Endothelial cell of umbilical vein (primary cell): ENCODE results near the gene MAPK8IP3. TPM values are rescaled to one million over a fixed set of nuclear protein-coding genes. Genes with fewer than 3 reads are reported as not detected.

Experiments
- BruUV-seq: library from RNA; stranded (reverse); fragments of 400-500 nt; replicated peaks from 2 replicates; lab custom pipeline; 2021; lab: Mats Ljungman, UMichigan
- CTCF ChIA-PET: fragments of 300-600, 350-600 bp; sonication (Branson Sonifier 250); formaldehyde crosslinking; loops from one replicate; lab custom pipeline; 2021; ENCODE audit warnings: antibody characterized with exemption, inconsistent platforms; lab: Charles Lee
- POLR2A ChIA-PET: fragments of 300-600, 350-600 bp; sonication (Branson Sonifier 250); formaldehyde crosslinking; loops from one replicate; lab custom pipeline; 2021; ENCODE audit warnings: antibody characterized with exemption, inconsistent platforms; lab: Charles Lee
- DNase-seq: peaks from one replicate; pipeline ENCODE4 v3.0.0-alpha.2; 2011; ENCODE audit warnings: low read depth, low spot score
- FAIRE-seq: peaks from 2 replicates; lab custom pipeline; 2011; peaks lifted over from hg19 to GRCh38; lab: Jason Lieb, UNC
- H2AFZ ChIP-seq: 2 replicates; pipeline ENCODE4 v1.6.0; 2012; ENCODE audit warnings: low read depth, low read length, control low read depth, inconsistent platforms
- H3K27ac ChIP-seq: 2 replicates; pipeline ENCODE4 v1.5.1; 2011; ENCODE audit warnings: low read depth, mild to moderate bottlenecking, control low read depth, low read length, moderate library complexity; ENCODE audit not compliant: insufficient read depth
- H3K27me3 ChIP-seq, 2 experiments: 2 replicates each; pipeline versions ENCODE4 v1.6.0 to v1.6.1; 2011; ENCODE audit warnings: low read length in 2 of 2, mixed read lengths in 1 of 2; ENCODE audit not compliant: control insufficient read depth in 2 of 2, insufficient read depth in 2 of 2
- H3K36me3 ChIP-seq, 2 experiments: 2 replicates in 1 of 2; 3 replicates in 1 of 2; pipeline ENCODE4 v1.5.1; 2011; ENCODE audit warnings: low read length in 2 of 2, mild to moderate bottlenecking in 1 of 2, moderate library complexity in 1 of 2; ENCODE audit not compliant: control insufficient read depth in 2 of 2, insufficient read depth in 2 of 2; ENCODE audit errors: extremely low read depth in 1 of 2
- H3K4me1 ChIP-seq: 3 replicates; pipeline ENCODE4 v1.5.1; 2011; ENCODE audit warnings: mild to moderate bottlenecking, low read length; ENCODE audit not compliant: control insufficient read depth, insufficient read depth; ENCODE audit errors: extremely low read depth
- H3K4me2 ChIP-seq: 2 replicates; pipeline ENCODE4 v1.6.1; 2011; ENCODE audit warnings: low read length, control low read depth, mixed read lengths; ENCODE audit not compliant: insufficient read depth
- H3K4me3 ChIP-seq, 3 experiments: fragments of 200-600 bp in 1 of 3; sonication (generic), shearing (Covaris generic) in 1 of 3; replicated peaks in 1 of 3; 2 replicates each; pipeline ENCODE4 v1.5.1; 2011 to 2016; ENCODE audit warnings: control low read depth in 3 of 3, low read length in 3 of 3, mild to moderate bottlenecking in 2 of 3, inconsistent platforms in 1 of 3, low read depth in 1 of 3, moderate library complexity in 1 of 3; ENCODE audit not compliant: insufficient read depth in 1 of 3
- H3K79me2 ChIP-seq: 2 replicates; pipeline ENCODE4 v1.6.0; 2012; ENCODE audit warnings: low read length, inconsistent platforms; ENCODE audit not compliant: control insufficient read depth, insufficient read depth
- H3K9ac ChIP-seq: replicated peaks from 2 replicates; pipeline ENCODE3; 2011; ENCODE audit warnings: low read length, control low read depth; ENCODE audit not compliant: insufficient read depth; ENCODE audit errors: extremely low read depth
- H3K9me1 ChIP-seq: replicated peaks from 3 replicates; pipeline ENCODE4 v1.6.0; 2011; ENCODE audit warnings: mild to moderate bottlenecking, low read length; ENCODE audit not compliant: control insufficient read depth, insufficient read depth; ENCODE audit errors: extremely low read depth
- H3K9me3 ChIP-seq: replicated peaks from 2 replicates; pipeline ENCODE4 v1.5.1; 2012; ENCODE audit warnings: low read length, inconsistent platforms; ENCODE audit not compliant: control insufficient read depth, insufficient read depth
- H4K20me1 ChIP-seq: replicated peaks from 2 replicates; pipeline ENCODE3; 2011; ENCODE audit warnings: mild to moderate bottlenecking, low read length; ENCODE audit not compliant: control insufficient read depth, insufficient read depth; ENCODE audit errors: extremely low read depth
- EZH2 ChIP-seq: IDR thresholded peaks from 2 replicates; pipeline ENCODE4 v1.6.1; 2012; ENCODE audit warnings: borderline replicate concordance, low read depth, mild to moderate bottlenecking, moderate library complexity, low read length, inconsistent platforms; ENCODE audit not compliant: severe bottlenecking
- FOS ChIP-seq: IDR thresholded peaks from 2 replicates; pipeline ENCODE4 v1.6.1; 2011; ENCODE audit warnings: mild to moderate bottlenecking, low read length, moderate library complexity, borderline replicate concordance; ENCODE audit not compliant: insufficient read depth
- GATA2 ChIP-seq: IDR thresholded peaks from 2 replicates; pipeline ENCODE4 v1.7.0; 2011; ENCODE audit warnings: low read depth, mild to moderate bottlenecking, moderate library complexity, mixed read lengths, low read length; ENCODE audit not compliant: insufficient read length, insufficient read depth
- JUN ChIP-seq: IDR thresholded peaks from 2 replicates; pipeline ENCODE4 v1.6.1; 2011; ENCODE audit warnings: borderline replicate concordance, low read depth; ENCODE audit not compliant: insufficient read length, insufficient read depth
- MYC ChIP-seq: IDR thresholded peaks from one replicate; pipeline ENCODE4 v1.6.1; 2011; ENCODE audit warnings: mild to moderate bottlenecking, low read depth, low read length
- POLR2A ChIP-seq: IDR thresholded peaks from 2 replicates; pipeline ENCODE4 v1.6.1; 2012; ENCODE audit warnings: low read depth, mild to moderate bottlenecking, control low read depth, low read length
- POLR2AphosphoS5 ChIP-seq: IDR thresholded peaks from 2 replicates; pipeline ENCODE4 v1.6.1; 2012; ENCODE audit warnings: low read depth, mild to moderate bottlenecking, control low read depth, low read length, moderate library complexity; ENCODE audit not compliant: insufficient read depth
- dilution Hi-C: fragments of 300-500 bp; cut with MboI; formaldehyde crosslinking; loops from one replicate; pipeline ENCODE4 v1.15.0; 2019; ENCODE audit warnings: low sequenced_read_pairs; ENCODE audit not compliant: extremely low pct_ligation_motif_present
- intact Hi-C: fragments of 100-400 bp; cut with micrococcal nuclease; formaldehyde crosslinking; loops from one replicate; pipeline ENCODE4 v1.10.0; 2022
- polyA plus RNA-seq, 4 experiments: library from polyadenylated mRNA; depleted of rRNA in 3 of 4; stranded (reverse) in 3 of 4; unstranded in 1 of 4; fragments of >200 nt; gene quantifications; 2 replicates each; pipeline versions ENCODE4 v1.2.1 to v1.2.3, GENCODE V29; 2011 to 2012; ENCODE audit warnings: missing spikeins in 1 of 4
- total RNA-seq: library from RNA; stranded (reverse); gene quantifications from 2 replicates; pipeline ENCODE4 v1.2.3, GENCODE V29; 2021
- TF ChIP-seq, protein P1 (sequence below): IDR thresholded peaks from 2 replicates; pipeline ENCODE4 v1.6.1; 2011; ENCODE audit not compliant: insufficient read depth, insufficient read length
- TF ChIP-seq, protein P2 (sequence below), 2 donors: IDR thresholded peaks; 1 replicate in 1 of 2; 2 replicates in 1 of 2; pipeline ENCODE4 v1.5.1; 2011; ENCODE audit warnings: low read length in 2 of 2, mild to moderate bottlenecking in 2 of 2, moderate library complexity in 2 of 2, control low read depth in 1 of 2, inconsistent platforms in 1 of 2, low read depth in 1 of 2; ENCODE audit not compliant: insufficient read depth in 1 of 2; ENCODE audit errors: extremely low read depth in 1 of 2

MAPK8IP3 gene
- total and polyA plus RNA-seq, 2 donors (not counting 3 experiments of a cell fraction or from before 2014, with no cell fraction given), result 40.7 to 92.2 TPM

DNA sequence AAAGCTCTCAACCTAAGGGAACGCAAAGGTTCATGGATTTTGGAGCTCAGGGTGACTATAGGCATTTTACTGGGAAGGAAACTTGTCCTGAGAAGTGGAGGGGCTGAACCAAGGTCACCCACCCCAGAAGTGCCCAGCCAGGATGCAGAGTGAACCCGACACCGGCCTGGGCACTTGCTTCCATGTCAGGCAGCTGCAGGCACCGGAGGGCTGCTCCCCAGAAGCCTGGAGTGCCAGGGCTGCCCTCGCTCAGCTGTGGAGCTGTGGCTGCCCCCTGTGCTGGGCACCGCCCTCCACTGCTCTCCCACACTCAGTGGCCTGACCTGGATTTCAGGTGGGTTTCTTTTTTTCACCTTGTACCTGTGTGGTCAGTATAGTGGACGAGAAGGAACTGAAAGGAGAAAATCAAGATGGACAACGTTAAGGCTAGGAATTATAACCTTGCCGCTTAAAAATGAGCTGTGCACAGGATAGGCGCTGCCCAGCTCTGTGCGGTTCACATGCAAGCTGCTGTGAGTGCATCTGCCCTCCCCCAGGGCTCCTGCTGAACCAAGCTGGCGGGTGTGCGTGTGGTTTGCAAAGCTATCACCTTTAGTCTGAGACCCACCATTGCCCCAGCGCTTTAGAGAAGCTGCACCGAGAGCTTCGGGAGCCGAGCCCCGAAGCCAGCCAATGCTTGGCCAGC lies 2.2 kb downstream of the MAPK8IP3 start:
- no TSS peak for BruUV-seq
- TF ChIP-seq GATA2, result no peak
- no peak for TF ChIP-seq POLR2AphosphoS5
- TF ChIP-seq, protein P1, sequence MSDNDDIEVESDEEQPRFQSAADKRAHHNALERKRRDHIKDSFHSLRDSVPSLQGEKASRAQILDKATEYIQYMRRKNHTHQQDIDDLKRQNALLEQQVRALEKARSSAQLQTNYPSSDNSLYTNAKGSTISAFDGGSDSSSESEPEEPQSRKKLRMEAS, result no peak
- no peak for TF ChIP-seq EZH2
- no peak for TF ChIP-seq FOS
- TF ChIP-seq, protein P2, sequence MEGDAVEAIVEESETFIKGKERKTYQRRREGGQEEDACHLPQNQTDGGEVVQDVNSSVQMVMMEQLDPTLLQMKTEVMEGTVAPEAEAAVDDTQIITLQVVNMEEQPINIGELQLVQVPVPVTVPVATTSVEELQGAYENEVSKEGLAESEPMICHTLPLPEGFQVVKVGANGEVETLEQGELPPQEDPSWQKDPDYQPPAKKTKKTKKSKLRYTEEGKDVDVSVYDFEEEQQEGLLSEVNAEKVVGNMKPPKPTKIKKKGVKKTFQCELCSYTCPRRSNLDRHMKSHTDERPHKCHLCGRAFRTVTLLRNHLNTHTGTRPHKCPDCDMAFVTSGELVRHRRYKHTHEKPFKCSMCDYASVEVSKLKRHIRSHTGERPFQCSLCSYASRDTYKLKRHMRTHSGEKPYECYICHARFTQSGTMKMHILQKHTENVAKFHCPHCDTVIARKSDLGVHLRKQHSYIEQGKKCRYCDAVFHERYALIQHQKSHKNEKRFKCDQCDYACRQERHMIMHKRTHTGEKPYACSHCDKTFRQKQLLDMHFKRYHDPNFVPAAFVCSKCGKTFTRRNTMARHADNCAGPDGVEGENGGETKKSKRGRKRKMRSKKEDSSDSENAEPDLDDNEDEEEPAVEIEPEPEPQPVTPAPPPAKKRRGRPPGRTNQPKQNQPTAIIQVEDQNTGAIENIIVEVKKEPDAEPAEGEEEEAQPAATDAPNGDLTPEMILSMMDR (IDR thresholded peaks at IDR 0.05; ENCODE audit: extremely low read depth in 1 of 2, insufficient read depth in 1 of 2, low read depth in 1 of 2, low read length in 2 of 2), result no peak
- TF ChIP-seq MYC, result no peak
- TF ChIP-seq POLR2A, result no peak
- TF ChIP-seq JUN, result no peak
- Histone ChIP-seq H3K79me2 (peaks cover 62% of the 10 kb centered on the region), H3K4me1 (peaks cover 12% of the 10 kb centered on the region), H3K4me3 (no peak overlapping the region), H2AFZ (no peak overlapping the region), H3K27ac (no peak overlapping the region), H3K9me1 (no peaks in the 10 kb centered on the region), H3K36me3 (no peaks in the 10 kb centered on the region), H3K4me2 (peak overlapping the region; percentile 80), H3K27me3 (no peaks in the 10 kb centered on the region), H4K20me1 (no peaks in the 10 kb centered on the region), H3K9ac (peak overlapping the region; percentile 47), H3K9me3 (no peaks in the 10 kb centered on the region)
- DNase-seq (no peak), FAIRE-seq (no peak)
- ChIA-PET POLR2A (no interaction called here), CTCF (interaction anchor here (1.5 to 4.2 kb wide), 4 partner anchors 17 to 214 kb away, joined by 3 to 52 read pairs (median 4); partner anchors contain the start of gene JPT2)
- dilution Hi-C loops, result no loop called here
- intact Hi-C loops, result loop anchor here (5.0 to 10.0 kb wide), 3 partner anchors 216 to 331 kb away; partner anchors contain the start of genes TELO2 and UQCC4
